NK-92 (cell line): ENCODE measurements around the gene CCDC80.

ENCODE experiments used
- DNase-seq: peaks from one replicate; lab custom pipeline; 2025; ENCODE audit not compliant: unreplicated experiment; lab: John Stamatoyannopoulos, UW

CCDC80 gene

DNA sequence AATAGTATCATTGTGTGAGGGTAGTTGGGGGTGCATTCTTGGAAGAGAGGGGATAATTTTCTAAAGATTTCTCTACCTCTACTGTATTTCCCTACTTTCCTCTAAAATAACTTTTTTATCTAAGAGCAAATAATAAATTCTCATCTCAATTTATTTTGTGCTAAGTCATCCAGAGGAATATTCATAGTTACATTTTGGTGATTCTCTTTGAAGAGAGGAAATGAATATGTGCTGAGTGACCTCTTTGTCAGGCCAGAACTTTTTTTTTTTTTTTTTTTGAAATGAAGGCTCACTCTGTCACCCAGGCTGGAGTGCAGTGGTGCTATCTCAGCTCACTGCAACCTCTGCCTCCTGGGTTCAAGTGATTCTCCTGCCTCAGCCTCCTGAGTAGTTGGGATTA, 15.1 kb upstream of the CCDC80 start:
- DNase-seq, result no peak

DNA sequence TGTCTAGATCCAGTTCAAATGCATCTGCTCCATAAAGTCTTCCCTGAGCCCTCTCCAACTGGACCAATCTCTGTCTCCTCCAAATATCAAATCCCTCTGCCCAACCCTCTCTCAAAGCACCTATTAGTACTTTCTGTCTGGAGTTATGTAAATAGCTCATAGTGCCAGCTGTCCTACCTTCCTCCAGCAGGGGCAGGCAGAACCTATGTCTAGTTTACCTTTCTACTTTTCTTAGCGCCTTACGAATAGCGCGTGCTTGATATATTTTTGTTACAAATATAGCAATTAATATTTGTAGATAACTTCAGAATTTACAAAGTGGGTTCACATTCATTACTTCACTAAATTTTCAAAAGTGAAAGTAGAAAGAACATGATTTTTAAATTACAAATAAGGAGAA, 14.0 kb upstream of the CCDC80 start:
- DNase-seq, result no peak

DNA sequence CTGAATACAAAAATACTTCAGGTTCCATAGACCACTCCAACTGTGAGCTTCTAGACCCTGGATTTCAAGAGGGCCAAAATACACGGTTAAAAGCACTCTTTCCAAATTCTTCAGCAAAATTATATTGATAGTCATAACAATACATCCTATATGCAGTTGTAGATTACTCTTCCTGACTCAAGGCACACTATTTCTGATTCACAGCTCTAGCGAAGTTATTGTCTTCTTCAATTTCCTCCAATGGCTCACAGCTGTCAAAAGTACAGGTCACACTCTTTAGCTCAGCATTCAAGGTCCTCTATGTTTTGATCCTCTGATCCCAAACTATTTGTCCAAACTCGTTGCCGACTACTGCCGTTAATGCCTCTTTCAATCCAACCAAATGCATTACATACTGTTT, 13.5 kb upstream of the CCDC80 start:
- no peak for DNase-seq

DNA sequence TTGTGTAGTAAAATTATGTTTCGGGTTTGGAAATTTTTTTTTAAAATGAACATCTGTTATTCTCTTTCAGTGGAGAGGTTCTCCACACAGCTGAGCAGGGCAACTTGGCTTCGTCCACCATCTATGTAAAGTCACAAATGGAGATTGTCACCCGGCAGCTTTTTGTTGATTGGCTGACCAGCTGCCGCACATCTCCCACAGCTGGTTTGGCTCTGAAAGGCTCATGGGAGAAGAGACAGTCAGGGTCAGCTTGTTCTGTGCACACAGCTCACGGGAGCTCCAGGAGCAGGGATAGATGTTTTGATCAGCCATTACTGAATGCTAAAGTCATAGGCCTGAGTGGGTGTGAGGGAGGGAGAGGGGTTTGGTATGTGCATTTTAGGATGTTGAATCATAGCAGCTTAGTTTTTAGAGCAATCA, 12.9 kb upstream of the CCDC80 start:
- DNase-seq, result no peak

DNA sequence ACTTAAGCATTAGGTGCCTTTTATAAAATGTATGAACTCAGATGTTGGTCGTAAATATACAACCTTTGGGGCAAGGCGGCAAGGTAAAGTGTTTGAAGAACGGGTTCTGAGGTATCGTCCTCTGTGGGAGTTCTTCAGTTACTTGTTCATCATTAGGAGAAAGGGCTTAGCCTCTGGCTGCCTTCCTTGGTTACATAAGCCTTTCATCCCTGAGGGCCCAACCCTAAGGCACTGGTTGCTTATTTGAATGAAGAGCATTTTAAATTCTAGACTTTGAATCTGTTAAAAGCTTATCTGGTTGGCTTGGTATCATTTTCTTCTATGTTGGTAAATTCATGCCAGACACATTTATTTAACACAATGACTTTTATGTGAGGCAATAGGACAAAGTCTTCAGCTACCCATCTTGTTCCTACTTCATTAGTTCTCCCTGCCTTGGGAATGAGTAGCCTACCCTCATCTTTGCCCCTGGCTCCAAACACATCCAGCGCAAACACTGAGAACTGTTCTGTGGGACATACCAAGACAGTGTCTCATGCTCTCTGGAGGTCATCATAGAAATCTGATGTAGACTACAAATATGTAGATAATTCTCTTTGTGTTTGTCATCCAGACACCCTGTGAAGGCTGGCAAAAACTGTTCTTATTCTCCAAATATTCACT, 12.4 kb upstream of the CCDC80 start:
- DNase-seq, result no peak

DNA sequence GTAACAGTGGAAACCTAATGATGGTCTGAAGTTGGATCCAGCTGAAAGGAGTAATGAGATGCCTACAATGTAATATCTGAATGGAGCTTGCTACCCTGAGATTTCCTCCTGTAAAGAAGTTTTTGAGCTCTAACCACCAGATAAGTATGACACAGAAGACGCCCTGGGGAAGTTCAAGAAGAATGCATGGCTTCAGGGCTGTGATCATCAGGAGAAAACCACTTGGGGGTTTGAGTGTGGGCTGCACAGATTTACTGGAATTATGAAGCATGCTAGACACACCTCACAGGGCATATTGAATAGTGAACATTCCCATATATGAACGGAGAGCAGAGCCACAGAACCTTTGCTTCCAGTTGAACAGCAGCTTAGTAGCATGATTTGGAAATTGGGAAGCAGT, 10.6 kb upstream of the CCDC80 start:
- no peak for DNase-seq

DNA sequence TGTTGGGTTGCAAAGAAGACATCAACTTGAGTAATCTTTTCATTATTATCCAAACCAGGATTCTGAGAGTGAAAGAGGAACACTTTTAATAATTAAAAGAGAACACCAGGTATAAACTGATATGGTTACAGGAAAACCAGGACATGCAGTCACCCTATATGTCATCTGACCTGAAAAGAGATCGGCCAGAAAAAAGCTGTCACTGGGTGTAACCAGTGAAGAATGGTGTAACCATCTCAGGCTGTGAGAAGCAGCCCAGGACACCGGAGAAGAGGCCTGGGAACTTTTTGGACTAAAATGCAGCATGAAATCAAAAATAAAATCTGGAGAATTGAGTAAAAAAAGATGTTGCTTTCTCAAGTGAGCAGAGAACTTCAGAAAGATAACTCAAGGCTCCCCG, 10.1 kb upstream of the CCDC80 start:
- no peak for DNase-seq

DNA sequence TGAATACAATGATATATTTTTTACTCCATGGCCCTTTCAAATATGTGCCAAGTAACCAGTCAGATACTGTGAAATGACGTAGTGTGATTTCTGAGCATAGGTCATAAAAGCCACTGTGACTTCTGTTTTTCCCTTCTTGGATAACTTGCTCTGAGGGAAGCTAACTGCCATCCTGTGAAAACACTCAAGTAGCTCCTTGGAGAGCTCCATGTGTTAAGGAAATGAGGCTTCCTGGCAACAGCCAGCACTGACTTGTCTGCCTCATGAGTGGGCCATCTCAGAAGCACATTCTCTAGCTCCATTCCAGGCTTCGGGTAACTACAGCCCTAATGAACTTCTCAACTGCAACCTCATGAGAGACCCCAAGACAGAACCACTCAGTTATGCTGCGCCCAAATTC, 9.5 kb upstream of the CCDC80 start:
- DNase-seq, result no peak

DNA sequence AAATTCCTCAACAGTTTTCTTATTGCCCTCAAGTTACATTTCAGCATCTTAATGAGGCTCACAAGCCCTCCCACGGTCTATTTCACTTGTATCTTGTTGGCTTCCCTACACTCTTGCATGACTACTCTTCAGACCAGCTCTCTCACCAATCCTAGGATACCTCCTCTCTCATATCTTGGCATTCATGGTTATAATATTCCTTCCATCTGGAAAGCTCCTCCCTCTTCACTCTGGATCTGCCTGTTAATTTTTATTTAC, 8.5 kb upstream of the CCDC80 start:
- no peak for DNase-seq

DNA sequence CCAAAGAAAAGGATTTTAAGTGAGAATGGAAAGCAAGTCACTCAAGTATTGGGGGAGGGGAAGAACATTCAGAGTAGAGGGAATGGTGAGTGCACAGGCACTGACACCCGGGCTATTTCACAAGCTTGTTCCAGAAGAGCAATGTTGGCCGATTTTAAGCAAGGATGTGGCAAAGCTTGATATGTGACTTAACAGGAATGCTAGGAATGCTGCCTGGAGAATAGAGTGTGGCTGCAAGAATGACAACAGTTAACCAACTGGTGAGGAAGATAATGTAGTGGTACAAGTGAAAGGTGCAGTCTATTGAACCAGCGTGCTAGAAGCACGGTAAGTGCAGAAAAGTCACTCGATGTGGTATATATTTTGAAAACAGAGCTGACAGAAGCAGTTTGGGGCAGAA, 6.2 kb upstream of the CCDC80 start:
- no peak for DNase-seq

DNA sequence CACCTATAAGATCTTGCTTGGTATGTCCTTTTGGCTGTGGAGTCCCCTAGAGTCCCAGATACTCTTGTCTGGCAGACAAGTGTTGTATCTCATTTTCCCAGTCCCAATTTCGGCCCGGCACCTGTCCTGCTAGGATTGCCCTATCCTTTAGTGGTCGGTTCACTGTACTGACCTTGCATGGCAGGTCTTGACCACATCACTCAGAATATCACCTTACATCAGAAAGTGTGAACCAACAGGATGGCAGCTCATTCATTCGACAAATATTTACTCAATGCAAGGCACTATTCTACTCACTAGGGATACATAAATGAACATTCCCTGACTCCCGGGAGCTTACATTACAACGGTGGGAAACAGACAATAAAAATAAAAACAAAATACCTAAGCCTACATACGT, 5.7 kb upstream of the CCDC80 start:
- no peak for DNase-seq

DNA sequence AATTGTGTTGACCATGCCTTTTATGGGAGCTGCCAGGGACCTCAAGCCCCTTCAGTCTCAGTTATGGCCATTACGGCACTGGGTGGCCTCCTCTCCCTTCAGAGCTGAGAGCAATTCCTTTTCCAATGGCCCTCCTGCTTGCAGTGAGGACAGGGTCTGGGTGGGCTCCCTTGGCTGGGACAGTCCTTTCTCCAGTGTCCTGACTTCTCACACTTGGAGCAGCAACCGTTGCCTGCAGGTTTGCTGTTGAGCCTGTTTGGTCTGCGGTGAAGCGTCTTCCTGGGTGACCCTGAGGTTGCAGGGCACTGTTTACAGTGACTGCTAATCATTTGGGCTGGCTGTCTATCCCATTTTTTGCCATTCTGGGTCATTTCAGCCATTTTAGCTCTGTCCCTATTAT, 3.5 kb upstream of the CCDC80 start:
- no peak for DNase-seq

DNA sequence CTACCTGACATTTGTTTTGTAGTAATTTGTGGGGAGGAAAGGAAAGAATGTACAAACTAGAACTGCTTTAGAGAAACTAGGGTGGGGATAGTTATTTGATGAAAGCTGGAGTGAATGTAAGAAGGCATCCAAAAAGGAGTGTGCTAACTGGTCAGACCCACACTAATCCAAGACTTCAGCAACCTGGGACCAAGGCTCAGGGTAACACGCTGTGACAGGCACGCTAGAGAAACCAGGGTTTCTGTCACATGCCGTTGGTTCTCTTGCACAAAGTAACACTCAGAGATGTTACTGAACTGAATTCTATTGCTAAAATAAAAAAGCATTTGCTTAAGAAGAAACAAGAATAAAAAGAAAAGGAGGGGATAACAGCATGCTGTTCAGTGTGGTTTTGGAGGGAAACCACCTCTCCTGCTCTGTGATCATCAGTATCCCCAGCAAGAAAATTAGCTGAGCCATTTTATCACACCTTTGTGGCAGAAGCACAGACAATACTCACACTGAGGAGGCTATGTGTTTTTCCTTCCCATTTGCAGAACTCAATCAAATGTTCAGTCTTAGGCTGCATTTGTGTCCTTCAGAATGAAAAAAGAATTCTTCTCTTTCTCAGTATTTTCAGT, 2.8 kb upstream of the CCDC80 start:
- no peak for DNase-seq

DNA sequence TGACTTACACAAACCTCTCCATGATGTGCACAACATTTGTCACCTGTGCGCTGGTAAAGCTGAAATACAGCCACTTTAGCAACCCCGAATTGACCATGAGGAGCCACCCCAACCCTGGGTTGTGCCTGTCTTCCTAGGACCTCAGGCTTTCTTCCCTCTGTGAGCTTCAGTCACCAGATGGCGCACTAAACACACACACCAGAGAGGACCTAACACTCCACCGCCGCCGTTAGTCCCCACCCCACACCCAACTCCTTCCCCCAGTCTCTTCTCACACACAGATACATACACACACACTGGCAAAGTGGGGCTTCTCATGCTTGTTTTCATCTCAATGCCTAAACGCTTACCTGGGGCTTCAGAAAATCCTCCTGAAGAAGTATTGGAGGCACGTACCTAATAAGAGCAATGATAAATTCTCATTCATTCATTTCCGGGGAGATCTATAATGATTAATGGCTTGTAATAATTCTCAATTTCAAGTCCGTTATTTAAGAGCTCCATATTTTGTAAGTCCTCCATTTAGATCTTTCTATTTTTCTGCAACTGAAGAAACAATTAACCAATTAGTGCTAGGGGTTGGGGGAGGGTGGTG, 2.1 kb upstream of the CCDC80 start:
- DNase-seq, result peak; percentile 14

DNA sequence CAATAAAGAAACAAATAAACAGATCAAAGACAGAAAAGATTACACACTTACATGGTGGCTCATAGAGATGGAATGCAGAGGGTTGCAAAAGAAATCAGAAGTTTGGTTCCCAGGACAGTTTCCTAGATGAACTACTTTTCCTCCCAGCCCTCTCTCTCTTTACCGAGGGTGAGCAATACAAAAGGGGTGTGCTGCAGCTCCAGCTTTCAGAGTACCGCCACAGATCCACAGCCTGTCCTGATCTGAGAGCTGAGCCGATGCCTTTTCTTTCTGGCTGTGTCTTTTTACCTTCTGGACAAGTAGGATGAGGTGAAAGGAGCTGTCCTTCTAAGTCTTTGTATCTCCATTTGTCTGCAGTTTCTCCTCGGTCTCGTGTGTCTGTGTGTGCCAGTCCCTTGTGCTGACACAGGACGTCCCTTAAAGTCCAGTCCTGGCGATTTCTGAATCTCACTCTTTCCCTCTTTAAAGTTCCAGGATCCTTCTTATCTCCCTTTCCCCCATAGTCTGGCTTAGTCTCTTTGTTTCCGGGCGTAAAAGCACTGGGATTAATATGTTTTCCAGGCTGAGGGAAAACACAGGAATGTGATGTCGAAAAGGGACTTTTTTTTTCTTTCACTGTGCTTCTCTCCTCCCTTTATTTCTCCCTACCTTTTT, 540 bp downstream of the CCDC80 start:
- DNase-seq, result no peak

DNA sequence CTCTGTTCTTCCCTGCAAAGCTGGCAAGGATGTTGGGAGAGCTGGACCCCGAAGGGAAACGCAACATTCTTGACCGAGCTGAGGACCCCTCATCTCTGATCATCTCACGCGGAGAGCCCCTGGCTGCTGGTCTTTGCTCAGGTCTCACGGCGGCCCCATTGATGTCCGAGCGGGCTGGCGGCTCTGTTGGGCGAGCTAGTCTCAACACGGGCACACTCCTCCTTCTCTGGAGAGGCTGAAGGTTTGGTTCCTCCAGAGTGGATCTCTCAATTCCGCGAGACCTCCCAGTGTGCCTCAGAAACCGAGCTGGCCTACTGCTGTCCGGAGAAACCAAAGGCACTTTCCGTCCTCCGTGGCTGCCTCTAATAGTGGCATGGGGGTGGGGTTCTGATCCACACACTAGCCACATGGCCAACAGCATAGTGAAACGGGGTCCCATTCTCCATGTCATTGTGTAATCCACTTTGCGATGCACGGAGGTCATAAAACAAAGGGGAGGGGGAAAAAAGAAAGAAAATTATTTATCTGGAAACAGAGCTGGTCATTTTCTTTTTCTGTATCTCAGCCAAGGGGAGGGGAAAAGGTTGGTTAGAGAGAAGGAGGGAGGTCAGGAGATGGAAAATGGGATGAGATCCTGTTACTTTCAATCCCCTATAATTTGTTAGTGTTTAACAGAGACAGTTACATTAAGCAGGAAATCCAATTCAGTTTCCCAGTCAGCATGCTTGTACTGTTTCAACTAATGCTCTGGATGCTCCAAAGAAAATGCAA, 1.3 kb downstream of the CCDC80 start:
- no peak for DNase-seq

DNA sequence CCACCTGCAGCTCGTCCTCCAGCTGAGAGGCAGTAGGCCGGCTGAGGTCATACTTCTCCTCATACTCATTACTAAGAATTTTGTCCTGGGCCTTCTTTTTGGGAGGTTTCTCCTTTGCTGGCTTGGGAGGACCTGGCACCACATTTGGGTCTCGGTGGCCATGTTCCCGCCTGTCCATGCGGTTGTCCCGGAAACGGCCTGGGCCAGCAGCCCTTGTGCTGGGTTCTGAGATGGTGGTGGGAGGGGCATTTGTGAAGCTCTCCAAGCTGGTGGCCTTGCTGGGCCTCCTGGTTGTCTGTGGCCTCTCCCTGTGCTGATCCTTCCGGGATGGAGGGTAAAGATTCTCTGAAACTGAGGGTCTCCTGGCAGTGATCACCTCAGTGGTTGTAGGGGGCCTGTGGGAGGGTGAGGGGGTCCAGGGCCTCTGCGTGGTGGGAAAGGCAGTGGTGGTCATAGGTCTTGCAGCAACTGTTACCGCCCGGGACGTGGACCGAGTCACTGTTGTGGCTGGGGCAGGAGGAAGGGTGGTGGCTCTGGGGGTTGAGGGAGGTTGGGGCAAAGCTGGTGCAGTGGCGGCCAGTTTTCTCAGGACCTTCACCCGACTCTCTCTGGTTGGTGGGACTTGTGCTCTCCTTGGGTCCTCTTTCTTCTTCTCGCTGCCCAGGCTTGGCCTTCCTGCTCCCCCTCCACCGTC, 2.5 kb downstream of the CCDC80 start:
- DNase-seq, result no peak

DNA sequence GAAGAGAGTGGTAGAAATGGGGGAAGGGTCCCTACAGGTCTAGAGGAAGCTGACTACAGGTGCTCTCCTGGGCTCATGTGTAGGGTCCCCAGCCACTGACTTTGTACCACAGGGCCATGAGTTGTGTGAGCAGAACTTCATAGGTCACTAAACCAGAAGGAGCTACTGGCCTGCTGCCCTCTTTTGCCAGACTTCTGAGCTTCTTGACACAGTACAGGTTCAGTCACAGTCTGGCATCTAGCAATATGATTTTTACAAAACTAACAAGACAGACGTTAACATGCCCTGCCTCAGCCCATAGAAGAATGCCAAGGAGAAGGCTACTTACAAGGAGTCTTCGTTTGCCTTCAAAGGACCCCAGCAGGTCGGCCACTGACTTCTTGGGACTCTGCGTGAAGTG, 3.2 kb downstream of the CCDC80 start:
- no peak for DNase-seq

DNA sequence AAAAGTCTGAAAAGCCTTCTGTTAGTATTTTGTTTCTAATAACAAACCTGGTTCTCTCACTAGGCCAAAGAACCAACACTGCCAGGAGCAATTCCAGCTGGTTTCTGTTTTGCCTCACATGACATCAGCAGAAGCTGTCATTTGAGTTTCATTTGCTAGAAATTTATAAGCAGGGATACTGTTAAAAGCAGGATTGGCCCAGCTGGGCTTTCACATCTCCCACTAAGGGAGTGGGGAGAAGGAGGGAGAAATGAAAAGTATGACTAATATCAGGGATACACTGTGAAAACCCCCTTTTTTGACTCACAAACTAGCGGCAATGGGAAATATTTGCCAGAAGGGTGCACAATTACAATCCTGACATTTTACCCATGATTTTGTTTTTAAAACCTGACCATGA, 5.3 kb downstream of the CCDC80 start:
- no peak for DNase-seq

DNA sequence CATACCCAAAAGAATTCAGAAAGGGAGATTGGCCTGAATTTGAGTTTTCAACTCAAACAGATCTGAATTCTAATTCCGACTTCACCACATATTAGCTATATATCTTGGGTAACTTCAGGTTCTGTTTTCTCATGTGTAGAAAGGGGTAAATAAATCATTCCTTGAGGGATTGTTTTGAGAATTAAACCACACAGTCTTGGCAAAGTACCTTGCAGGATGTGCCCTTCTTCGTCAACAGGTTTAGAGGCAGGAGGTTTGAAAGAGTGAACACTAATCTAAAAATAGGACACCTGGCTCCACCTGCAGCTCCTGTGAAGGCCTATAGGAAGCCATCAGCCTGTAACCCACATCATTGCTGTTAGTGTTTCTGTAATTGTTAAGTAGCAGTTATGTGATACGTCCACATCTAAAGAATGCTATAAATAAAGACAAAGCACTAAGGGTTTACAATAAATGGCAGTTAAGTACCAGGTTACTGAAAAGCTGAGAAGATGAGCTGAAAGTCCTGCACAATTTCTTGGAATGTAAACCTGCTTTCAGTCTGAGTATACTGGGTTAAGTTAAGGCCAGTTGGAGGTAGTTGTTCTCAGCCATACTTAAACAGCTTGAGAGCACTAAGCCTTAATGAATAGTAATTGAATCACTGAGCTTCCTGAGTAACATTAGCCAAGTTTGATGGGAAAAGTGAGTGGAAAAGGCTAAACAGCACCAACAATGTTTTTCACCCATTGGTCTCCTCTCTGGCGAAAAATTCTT, 6.0 kb downstream of the CCDC80 start:
- no peak for DNase-seq

DNA sequence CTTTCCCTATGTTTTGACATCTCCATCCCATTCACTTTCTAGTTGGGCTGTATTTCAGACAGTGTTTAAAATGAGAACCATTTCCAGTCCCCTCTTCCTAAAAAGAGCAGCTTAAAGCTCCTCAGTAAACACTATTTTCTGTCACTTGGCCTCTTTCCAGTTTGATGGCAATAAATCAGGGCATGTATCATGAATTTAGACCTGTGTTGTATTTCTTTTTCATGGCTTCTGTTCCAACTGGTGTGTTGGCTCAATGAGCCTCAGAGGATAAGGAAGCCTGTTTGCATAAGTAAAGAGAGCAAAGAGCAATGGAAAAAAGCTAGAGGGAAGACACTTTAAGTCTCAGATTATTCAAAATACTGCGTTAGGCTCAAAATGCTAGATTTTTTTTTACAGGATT, 7.2 kb downstream of the CCDC80 start:
- DNase-seq, result no peak
